DMS 273 treated with DMSO at 0.1 percent for 48 hours (cell line): ENCODE results near the gene MGAT3.

Source experiments
- DNase-seq: peaks from one replicate; lab custom pipeline; 2025; lab: John Stamatoyannopoulos, UW

The MGAT3 gene

DNA sequence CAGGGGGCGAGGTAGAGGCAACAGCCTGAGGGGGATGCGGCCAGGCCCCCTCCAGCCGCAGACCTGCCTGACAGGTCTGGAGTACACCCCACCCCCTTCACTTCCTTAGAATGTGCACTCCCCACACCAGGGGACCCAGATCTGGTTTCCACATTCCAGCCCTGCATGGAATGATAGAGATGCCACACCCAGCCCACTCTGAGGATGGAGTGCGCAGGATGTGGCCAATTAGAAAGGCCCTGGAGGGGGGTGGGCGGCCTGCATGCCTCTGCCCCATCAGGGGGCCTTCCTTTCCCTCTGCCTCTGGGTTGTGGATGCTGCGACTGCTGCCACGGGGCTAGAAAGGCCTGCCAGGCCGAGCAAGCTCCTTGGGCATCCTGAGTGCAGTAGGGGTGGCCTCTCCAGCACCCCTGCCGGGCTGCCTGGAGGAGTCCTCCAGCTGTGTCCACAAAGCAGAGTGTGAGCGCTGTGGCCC is 28.2 kb upstream of the MGAT3 start:
- no peak for DNase-seq

GRCh38 chr22:39429186-39429585 is 27.6 kb upstream of the MGAT3 start:
- no peak for DNase-seq

DNA sequence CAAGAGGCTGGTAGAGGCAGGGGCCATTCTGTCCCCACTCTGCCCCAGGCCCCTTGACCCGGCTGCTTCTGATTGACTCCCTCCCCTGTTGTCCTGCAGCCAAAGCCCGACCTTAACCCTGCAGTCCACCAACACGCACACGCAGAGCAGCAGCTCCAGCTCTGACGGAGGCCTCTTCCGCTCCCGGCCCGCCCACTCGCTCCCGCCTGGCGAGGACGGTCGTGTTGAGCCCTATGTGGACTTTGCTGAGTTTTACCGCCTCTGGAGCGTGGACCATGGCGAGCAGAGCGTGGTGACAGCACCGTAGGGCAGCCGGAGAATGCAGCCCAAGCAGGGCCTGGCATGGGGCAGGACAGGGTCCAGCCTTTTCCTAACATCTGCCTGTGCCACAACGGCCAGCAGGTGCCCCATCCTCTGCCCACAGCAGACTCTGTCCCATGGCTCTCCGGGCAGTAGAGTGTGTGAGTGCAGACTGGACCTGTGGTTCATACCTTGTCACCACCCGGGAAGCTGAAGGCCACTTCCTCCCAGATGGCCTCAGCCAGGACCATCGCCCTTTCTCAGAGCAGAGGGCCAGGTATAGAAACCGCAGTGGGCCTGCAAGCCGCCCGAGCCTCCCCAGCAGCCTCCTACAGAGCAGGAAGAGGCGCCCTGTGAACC is 26.8 kb upstream of the MGAT3 start:
- DNase-seq = no peak

- DNase-seq = no peak
Observed at GRCh38 chr22:39430576-39431150, 26.1 kb upstream of the MGAT3 start.

DNA sequence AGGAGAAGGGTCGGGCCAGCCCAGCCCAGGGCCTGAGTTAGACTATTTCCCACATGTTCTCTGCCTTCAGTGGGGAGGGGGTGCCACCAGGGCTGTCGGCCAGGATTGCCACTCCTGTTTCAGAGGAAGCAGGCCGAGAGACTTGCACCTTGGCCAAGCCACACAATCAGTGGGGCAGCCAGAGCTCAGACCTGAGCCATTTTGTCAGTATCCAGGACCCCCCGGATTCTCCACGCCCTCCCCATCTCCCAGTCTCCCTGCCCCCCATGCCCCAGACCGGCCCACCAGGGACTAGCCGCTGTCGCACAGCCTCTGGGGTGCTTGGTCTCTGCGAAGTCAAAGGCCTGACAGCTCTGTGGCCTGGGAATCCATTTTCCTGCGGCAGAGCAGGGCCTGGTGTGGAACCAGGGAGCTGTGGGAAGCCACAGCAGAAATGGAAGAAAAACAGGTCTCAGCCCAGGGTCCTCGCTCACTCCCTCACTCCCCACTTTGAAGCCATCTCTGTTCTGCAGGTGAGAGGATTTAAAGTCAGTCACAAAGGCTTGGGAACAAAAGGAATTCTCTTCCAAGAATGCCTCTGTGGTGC is 25.5 kb upstream of the MGAT3 start:
- no peak for DNase-seq

DNA sequence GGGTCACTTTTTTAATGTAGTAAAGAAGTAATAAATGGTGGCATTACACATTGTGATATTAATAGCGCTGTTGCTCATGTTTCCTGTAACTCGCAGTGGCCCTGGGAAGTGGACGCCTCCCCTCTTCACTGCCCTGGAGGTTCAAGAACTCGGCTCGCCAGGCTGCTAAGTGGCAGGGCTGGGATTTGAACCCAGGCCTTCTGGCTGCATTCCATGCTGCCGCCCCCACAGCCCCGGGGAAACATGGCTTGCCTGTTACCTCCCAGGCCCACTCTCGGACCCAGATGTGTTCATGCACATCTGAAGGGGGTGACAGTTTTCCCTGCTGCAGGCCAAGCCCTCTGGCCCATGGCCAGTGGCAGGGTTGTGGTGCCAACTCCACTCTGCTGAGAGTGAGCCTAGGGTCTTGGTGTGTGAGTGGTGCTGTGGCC is 25.0 kb upstream of the MGAT3 start:
- no peak for DNase-seq

GRCh38 chr22:39432361-39432811 is 24.4 kb upstream of the MGAT3 start:
- DNase-seq = no peak

DNA sequence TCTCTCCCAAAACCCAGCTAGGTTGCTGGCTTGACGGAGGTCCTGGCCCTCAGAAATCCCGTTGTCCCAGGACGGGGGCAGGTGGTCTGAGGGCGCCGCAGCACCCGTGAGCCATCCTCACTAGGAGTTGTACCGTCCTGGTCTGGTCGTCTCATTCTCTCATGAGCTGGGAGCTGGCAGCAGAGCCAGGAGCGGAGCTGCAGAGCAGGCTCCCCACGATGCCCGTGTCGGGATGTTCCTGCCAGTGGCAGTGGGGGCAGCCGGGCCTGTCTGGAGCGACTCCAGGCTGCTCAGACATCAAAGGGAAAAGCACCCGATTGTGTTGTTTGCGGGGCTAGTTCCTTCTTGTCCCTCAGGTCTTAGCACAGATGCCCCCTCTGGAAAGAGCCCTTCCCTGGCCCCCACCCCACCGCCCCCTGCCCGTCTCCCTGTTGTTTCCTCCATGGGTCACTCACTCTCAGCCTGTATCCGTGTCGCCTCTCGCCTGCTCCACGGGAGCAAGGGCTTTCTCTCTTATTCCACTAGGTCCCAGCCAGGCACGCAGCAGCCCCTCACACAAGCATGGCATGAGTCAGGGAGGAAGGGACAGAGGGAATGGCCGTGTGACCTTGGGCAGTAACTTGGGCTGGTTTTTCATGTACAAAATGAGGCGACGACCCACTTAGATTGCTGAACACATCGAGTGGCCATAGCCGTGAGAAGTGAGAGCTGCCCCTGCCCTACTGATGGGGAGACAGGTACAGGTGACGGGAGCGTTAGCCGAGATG is 23.2 kb upstream of the MGAT3 start:
- no peak for DNase-seq

GRCh38 chr22:39434243-39434653 is 22.6 kb upstream of the MGAT3 start:
- DNase-seq = no peak

DNA sequence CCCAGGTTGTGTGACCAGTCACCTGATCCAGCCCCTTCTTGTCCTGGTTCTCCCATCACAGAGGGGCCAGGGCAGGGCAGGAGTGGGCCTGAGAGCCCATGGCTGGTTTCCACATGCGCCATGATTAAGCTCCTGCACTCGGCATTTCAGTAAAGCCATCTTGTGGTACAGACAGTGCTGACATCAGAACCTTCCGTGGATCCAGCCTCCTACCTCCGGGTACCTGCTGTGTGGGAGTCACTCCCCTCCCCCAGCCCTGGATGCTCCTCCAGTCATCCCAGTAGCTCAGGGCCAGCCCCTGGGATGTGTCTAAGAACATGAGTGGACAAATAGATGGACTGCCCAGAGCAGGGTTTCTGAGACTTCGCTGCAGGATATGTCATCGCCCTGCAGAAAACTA is 22.1 kb upstream of the MGAT3 start:
- no peak for DNase-seq

GRCh38 chr22:39435616-39436015 is 21.2 kb upstream of the MGAT3 start:
- DNase-seq = no peak

- DNase-seq = no peak
Observed at GRCh38 chr22:39437791-39438704, 18.8 kb upstream of the MGAT3 start.

GRCh38 chr22:39439170-39439569 is 17.6 kb upstream of the MGAT3 start:
- no peak for DNase-seq

GRCh38 chr22:39443398-39443797 is 13.4 kb upstream of the MGAT3 start:
- no peak for DNase-seq

DNA sequence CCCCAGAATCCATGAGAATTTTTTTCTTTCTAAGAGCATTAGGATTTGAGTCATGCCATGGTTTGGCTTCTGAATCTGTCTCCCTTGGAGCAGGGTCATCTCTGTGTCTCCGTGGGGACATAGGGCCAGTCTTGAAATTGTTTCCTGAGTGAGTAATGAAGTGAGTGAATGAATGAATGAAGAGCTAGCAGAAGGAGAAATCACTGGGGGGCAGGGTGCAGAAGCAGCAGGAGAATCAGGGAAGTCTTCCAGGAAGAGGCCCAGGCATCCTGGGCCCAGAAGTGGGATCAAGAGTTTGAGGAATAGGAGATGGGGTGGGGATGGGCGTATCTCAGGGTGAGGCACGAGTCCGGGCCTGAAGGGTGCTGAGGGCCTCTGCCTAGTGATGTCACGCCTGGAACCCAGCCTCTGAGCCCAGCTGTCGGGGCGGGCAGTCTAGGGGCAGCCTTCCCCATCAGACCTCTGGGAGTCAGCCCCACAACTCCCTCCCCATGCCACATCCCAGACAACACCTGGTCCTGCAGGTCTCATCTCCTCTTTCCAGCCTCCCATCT is 12.5 kb upstream of the MGAT3 start:
- no peak for DNase-seq

DNA sequence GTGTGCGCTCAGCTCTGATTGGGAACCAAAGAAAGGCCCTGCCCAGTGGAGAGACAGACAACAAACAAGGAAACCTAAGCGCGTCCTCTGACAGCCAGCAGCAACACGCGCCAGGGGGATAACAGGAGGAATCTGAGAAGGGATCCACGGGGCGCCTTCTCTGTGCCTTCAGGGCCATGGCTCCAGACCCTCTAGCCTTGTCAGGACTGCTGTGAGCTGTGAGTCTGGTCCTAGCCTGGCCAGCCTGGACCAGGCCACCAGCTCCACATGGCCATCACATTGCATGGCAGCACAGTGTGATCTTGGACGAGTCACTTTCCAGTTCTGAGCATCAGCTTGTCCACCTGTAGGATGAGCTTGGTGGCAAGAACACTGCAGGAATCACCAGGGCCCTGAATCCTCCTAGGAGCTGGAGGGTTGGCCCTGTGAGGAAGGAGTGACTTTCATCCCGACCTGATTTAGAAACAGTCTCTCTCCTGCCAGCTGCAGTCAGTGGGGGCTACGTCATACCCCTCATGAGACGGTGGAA is 11.8 kb upstream of the MGAT3 start:
- no peak for DNase-seq

DNA sequence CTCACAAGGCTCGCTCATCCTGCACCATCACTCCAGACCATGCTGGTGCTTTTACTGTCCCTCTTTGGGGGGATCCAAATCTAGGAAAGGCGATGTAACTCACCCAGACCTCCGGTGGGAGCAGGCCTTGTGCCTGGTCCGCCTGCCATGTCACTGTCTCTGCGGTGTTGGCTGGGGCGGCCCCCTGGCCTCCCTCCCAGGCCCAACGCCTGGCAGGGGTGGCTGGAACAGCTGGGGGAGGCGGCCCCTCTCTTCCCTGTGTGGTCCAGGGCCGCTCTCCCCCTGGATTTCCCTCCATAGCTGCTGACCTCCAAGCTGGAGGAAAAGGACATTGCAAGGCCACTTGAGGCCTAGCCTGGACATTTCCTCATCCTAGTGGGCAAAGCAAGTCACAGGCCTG is 11.1 kb upstream of the MGAT3 start:
- DNase-seq = no peak

- DNase-seq = no peak
Observed at GRCh38 chr22:39446239-39446721, 10.5 kb upstream of the MGAT3 start.

DNA sequence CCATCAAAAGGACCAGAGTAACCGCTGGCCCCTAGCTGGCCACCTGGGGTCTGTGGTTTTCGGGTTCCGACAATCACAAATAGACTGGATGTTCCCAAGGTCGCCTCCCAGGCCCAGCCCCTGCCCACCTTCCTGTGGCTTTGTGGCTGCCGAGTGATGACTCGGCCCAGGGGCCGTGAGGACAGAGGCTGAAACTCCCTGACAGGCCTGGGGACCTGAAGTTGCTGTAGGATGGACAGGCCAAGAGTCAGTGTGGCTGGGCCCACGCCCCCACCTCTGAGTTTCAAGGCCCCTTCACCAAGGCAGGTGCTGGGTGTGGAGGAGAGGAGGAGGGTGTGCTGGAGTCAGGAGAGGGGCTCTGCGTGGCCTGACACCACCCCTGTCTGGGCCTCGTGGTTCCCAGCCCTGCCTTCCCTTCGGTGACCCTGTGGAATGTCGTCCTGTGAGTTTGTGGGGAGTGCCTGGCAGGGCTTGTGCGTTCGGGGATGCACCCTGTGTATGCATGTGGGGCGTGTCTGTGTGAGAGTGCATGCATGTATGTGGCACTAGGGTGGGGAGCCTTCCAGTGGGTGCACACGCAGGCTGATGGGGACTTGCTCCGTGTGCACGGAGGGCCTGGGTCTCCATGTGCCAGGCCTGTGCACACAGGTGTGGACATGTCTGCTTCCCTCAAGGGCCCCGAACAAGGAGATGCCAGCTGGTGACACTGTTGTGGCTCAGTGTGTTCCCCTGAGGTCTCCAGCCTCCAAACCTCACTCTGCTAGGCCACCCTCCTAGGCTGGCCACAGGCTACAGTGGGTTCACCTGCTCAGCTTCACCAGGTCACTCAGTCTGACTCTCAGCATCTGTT is 8.4 kb upstream of the MGAT3 start:
- no peak for DNase-seq

GRCh38 chr22:39449708-39450107 is 7.1 kb upstream of the MGAT3 start:
- DNase-seq = no peak
